HEK293 (cell line): ENCODE results near the gene TNIK.
A peak's percentile ranks its signal among the peaks of the same experiment; 100 is the strongest.

Experiments used
- CTCF ChIA-PET: fragments of 350-600 bp; formaldehyde crosslinking; extraction: SDS; loops from one replicate; lab custom pipeline; 2021; ENCODE audit warnings: antibody characterized with exemption; lab: Yijun Ruan, JAX
- POLR2A ChIA-PET: fragments of 300-600 bp; formaldehyde crosslinking; extraction: SDS; loops from one replicate; lab custom pipeline; 2020; ENCODE audit warnings: antibody characterized with exemption, inconsistent platforms; lab: Yijun Ruan, JAX
- H3K27ac ChIP-seq: fragments of 200-500 bp; sonication (Bioruptor generic); 2 replicates; pipeline ENCODE4 v1.5.1; 2014; ENCODE audit warnings: low read depth, low read length, control low read depth, inconsistent platforms; ENCODE audit errors: extremely low read depth
- H3K36me3 ChIP-seq, 2 experiments: fragments of 200-500 bp in 1 of 2; sonication (Bioruptor generic) in 1 of 2; 1 replicate in 1 of 2; 2 replicates in 1 of 2; pipeline ENCODE4 v1.5.1; 2014 to 2017; ENCODE audit warnings: inconsistent platforms in 2 of 2, low read length in 2 of 2; ENCODE audit not compliant: control insufficient read depth in 2 of 2, insufficient read depth in 1 of 2
- H3K4me1 ChIP-seq: fragments of 200-500 bp; sonication (Bioruptor generic); 2 replicates; pipeline ENCODE4 v1.5.1; 2014; ENCODE audit warnings: mild to moderate bottlenecking, low read length, inconsistent platforms; ENCODE audit not compliant: control insufficient read depth, insufficient read depth
- H3K4me3 ChIP-seq: 2 replicates; pipeline ENCODE4 v1.5.1; 2011; ENCODE audit warnings: low read depth, mild to moderate bottlenecking, control low read depth, low read length, moderate library complexity
- H3K9me3 ChIP-seq: fragments of 200-500 bp; sonication (Bioruptor generic); 2 replicates; pipeline ENCODE4 v1.5.1; 2014; ENCODE audit warnings: low read depth, low read length, inconsistent platforms; ENCODE audit not compliant: control insufficient read depth, insufficient read depth
- HOXA7 ChIP-seq: sonication (generic); formaldehyde crosslinking; IDR thresholded peaks from 2 replicates; pipeline ENCODE4 v1.8.1; 2022; ENCODE audit warnings: missing genetic modification reagents, borderline replicate concordance
- PRDM6 ChIP-seq: fragments of 450-650 bp; formaldehyde crosslinking; IDR thresholded peaks from 2 replicates; pipeline ENCODE4 v1.5.1; 2017; ENCODE audit warnings: missing biosample characterization, missing genetic modification characterization
- TCF7L2 ChIP-seq: IDR thresholded peaks from 2 replicates; pipeline ENCODE4 v1.6.1; 2011; ENCODE audit warnings: low read depth, mild to moderate bottlenecking, inconsistent platforms, low read length, moderate library complexity, borderline replicate concordance
- TRIM28 ChIP-seq: IDR thresholded peaks from 2 replicates; pipeline ENCODE4 v1.6.1; 2011; ENCODE audit warnings: low read length, control low read depth, borderline replicate concordance
- ZBTB10 ChIP-seq: fragments of 450-650 bp; formaldehyde crosslinking; IDR thresholded peaks from 2 replicates; pipeline ENCODE4 v1.5.1; 2016; ENCODE audit warnings: missing biosample characterization, missing genetic modification characterization
- ZFHX2 ChIP-seq: fragments of 450-650 bp; formaldehyde crosslinking; conservative IDR thresholded peaks from 2 replicates; pipeline ENCODE4 v1.5.1; 2016; ENCODE audit warnings: missing biosample characterization, missing genetic modification characterization
- ZNF121 ChIP-seq: fragments of 450-650 bp; formaldehyde crosslinking; IDR thresholded peaks from 2 replicates; pipeline ENCODE4 v1.5.1; 2016; ENCODE audit warnings: missing biosample characterization, missing genetic modification characterization
- ZNF16 ChIP-seq: fragments of 450-650 bp; formaldehyde crosslinking; IDR thresholded peaks from 2 replicates; pipeline ENCODE4 v1.5.1; 2016; ENCODE audit warnings: low read depth, missing biosample characterization, missing genetic modification characterization
- ZNF221 ChIP-seq: fragments of 450-650 bp; formaldehyde crosslinking; IDR thresholded peaks from 2 replicates; pipeline ENCODE4 v1.5.1; 2017; ENCODE audit warnings: missing biosample characterization, missing genetic modification characterization, borderline replicate concordance
- ZNF473 ChIP-seq: fragments of 450-650 bp; formaldehyde crosslinking; IDR thresholded peaks from 2 replicates; pipeline ENCODE4 v1.5.1; 2017; ENCODE audit warnings: missing biosample characterization, missing genetic modification characterization
- ZNF571 ChIP-seq: fragments of 450-650 bp; formaldehyde crosslinking; IDR thresholded peaks from 2 replicates; pipeline ENCODE4 v1.5.0; 2017; ENCODE audit warnings: missing biosample characterization, missing genetic modification characterization
- ZNF621 ChIP-seq: fragments of 450-650 bp; formaldehyde crosslinking; IDR thresholded peaks from 2 replicates; pipeline ENCODE4 v1.5.1; 2017; ENCODE audit warnings: missing biosample characterization, missing genetic modification characterization
- ZNF660 ChIP-seq: fragments of 450-650 bp; IDR thresholded peaks from 2 replicates; pipeline ENCODE4 v1.5.1; 2018; ENCODE audit warnings: missing biosample characterization, mild to moderate bottlenecking, missing genetic modification characterization
- ZNF747 ChIP-seq: fragments of 450-650 bp; formaldehyde crosslinking; IDR thresholded peaks from 2 replicates; pipeline ENCODE4 v1.5.1; 2016; ENCODE audit warnings: missing biosample characterization, missing genetic modification characterization
- ZSCAN16 ChIP-seq: fragments of 450-650 bp; formaldehyde crosslinking; IDR thresholded peaks from 2 replicates; pipeline ENCODE4 v1.5.1; 2016; ENCODE audit warnings: missing biosample characterization, missing genetic modification characterization
- ZSCAN18 ChIP-seq: fragments of 450-650 bp; formaldehyde crosslinking; IDR thresholded peaks from 2 replicates; pipeline ENCODE4 v1.5.1; 2016; ENCODE audit warnings: missing biosample characterization, missing genetic modification characterization
- TF ChIP-seq, protein P1 (sequence below): fragments of 450-650 bp; formaldehyde crosslinking; IDR thresholded peaks from 2 replicates; pipeline ENCODE4 v1.5.1; 2017; ENCODE audit warnings: missing biosample characterization, missing genetic modification characterization
- TF ChIP-seq, protein P2 (sequence below): fragments of 450-650 bp; formaldehyde crosslinking; IDR thresholded peaks from 2 replicates; pipeline ENCODE4 v1.5.1; 2016; ENCODE audit warnings: missing biosample characterization, missing genetic modification characterization
- TF ChIP-seq, protein P3 (sequence below): fragments of 450-650 bp; formaldehyde crosslinking; conservative IDR thresholded peaks from 2 replicates; pipeline ENCODE4 v1.5.1; 2016; ENCODE audit warnings: low read depth, missing biosample characterization, missing genetic modification characterization

TNIK gene

DNA sequence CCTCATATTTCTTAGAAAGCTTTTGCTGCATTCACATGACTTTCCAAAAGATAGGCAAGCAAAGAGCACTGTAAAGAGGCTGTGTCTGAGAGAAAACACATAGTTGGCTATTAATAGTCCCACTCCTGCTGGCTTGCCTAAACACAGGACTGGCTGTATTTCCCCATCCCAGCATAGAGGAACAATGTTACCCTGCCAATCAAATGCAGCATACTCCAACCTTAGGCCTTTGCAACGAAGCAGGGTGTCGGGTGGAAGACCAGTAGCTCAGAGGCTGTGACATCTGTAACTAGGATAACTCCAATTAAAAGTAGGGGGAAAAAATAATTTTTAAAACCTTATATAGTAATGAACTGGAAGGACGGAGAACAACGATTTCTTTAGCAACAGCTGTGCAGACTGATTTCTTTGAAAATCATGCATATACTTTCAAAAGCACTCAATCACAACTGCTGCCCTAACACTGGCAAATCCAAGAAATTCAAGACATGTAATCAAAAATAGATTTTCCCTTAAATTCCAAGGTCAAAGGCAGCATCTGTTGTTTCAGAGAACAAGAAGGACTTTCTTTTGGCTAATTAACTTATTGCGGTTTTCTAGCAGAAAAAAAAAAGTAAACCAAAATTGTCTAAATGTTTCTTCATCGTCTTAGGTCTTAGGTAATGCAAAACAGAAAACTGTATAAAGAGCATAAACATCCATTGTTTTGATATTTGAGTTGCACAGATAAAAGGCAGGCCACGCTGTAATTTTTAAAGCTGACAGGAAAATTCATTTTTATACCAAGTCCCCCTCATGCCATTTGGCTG lies 139.3 kb downstream of the TNIK start:
- no peaks in the 10 kb centered on the region for H3K9me3 ChIP-seq
- no peak overlapping the region for H3K4me3 ChIP-seq
- no peak overlapping the region for H3K27ac ChIP-seq
- H3K36me3 ChIP-seq: no peaks in the 10 kb centered on the region
- peak; percentile 36; the same call in 1 of the 2 replicates for TF ChIP-seq ZNF660 (tag by site-specific recombination)
- TF ChIP-seq ZNF571 (tag by site-specific recombination): no peak
- TF ChIP-seq TCF7L2: no peak
- TF ChIP-seq PRDM6 (tag by site-specific recombination): peak; percentile 72
- no peak for TF ChIP-seq ZNF16 (tag by site-specific recombination)
- peak; percentile 28; the same call in 1 of the 2 replicates for TF ChIP-seq TRIM28
- TF ChIP-seq, protein P1, sequence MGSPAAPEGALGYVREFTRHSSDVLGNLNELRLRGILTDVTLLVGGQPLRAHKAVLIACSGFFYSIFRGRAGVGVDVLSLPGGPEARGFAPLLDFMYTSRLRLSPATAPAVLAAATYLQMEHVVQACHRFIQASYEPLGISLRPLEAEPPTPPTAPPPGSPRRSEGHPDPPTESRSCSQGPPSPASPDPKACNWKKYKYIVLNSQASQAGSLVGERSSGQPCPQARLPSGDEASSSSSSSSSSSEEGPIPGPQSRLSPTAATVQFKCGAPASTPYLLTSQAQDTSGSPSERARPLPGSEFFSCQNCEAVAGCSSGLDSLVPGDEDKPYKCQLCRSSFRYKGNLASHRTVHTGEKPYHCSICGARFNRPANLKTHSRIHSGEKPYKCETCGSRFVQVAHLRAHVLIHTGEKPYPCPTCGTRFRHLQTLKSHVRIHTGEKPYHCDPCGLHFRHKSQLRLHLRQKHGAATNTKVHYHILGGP (tag by site-specific recombination): peak; percentile 71; the same call in 1 of the 2 replicates
- no peak for TF ChIP-seq ZNF747
- no peak for TF ChIP-seq ZFHX2 (tag by site-specific recombination)
- no peak for TF ChIP-seq ZBTB10 (tag by site-specific recombination)
- TF ChIP-seq, protein P2, sequence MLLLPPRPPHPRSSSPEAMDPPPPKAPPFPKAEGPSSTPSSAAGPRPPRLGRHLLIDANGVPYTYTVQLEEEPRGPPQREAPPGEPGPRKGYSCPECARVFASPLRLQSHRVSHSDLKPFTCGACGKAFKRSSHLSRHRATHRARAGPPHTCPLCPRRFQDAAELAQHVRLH: no peak
- TF ChIP-seq ZNF121: no peak
- TF ChIP-seq ZNF621 (tag by site-specific recombination): no peak
- no peak for TF ChIP-seq ZNF473 (tag by site-specific recombination)
- TF ChIP-seq, protein P3, sequence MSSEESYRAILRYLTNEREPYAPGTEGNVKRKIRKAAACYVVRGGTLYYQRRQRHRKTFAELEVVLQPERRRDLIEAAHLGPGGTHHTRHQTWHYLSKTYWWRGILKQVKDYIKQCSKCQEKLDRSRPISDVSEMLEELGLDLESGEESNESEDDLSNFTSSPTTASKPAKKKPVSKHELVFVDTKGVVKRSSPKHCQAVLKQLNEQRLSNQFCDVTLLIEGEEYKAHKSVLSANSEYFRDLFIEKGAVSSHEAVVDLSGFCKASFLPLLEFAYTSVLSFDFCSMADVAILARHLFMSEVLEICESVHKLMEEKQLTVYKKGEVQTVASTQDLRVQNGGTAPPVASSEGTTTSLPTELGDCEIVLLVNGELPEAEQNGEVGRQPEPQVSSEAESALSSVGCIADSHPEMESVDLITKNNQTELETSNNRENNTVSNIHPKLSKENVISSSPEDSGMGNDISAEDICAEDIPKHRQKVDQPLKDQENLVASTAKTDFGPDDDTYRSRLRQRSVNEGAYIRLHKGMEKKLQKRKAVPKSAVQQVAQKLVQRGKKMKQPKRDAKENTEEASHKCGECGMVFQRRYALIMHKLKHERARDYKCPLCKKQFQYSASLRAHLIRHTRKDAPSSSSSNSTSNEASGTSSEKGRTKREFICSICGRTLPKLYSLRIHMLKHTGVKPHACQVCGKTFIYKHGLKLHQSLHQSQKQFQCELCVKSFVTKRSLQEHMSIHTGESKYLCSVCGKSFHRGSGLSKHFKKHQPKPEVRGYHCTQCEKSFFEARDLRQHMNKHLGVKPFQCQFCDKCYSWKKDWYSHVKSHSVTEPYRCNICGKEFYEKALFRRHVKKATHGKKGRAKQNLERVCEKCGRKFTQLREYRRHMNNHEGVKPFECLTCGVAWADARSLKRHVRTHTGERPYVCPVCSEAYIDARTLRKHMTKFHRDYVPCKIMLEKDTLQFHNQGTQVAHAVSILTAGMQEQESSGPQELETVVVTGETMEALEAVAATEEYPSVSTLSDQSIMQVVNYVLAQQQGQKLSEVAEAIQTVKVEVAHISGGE (tag by site-specific recombination): no peak
- no peak for TF ChIP-seq ZNF221
- no peak for TF ChIP-seq ZSCAN18 (tag by site-specific recombination)
- TF ChIP-seq ZSCAN16 (tag by site-specific recombination): no peak
- no peak for TF ChIP-seq HOXA7
- ChIA-PET CTCF (no interaction called here), POLR2A (no interaction called here)
- H3K4me1 ChIP-seq: 0 out of 2 replicates have a peak, but pooled peaks cover 5% of the 10 kb centered on the region
